ENCODE data around the gene SCGB3A1. TPM values are rescaled to one million over a fixed set of nuclear protein-coding genes. Genes with fewer than 3 reads are reported as not detected.

Gene SCGB3A1
- total RNA-seq, 1 experiment from 2014 or later = not detected

- H3K27me3 ChIP-seq (ENCODE audit: low read length) = no peaks in the 10 kb centered on the region
- no peaks in the 10 kb centered on the region for H3K9me3 ChIP-seq (ENCODE audit: low read length)
- H3K4me2 ChIP-seq (ENCODE audit: low read length) = no peak overlapping the region
- ChIA-PET POLR2A (ENCODE audit: unreplicated experiment) (no interaction called here), CTCF (no interaction called here)
- H3K4me3 ChIP-seq (ENCODE audit: low read length) = no peak overlapping the region
- no peaks in the 10 kb centered on the region for H4K20me1 ChIP-seq (ENCODE audit: low read length)
- no peaks in the 10 kb centered on the region for H3F3A ChIP-seq (ENCODE audit: low read length, unreplicated experiment)
- H3K79me2 ChIP-seq (ENCODE audit: low read length) = peaks cover 41% of the 10 kb centered on the region
- intact Hi-C loops (cut with micrococcal nuclease) = no loop called here
- H3K4me1 ChIP-seq (ENCODE audit: insufficient read depth, low read length) = no peaks in the 10 kb centered on the region
- peaks cover 4% of the 10 kb centered on the region; the same call in 1 of the 2 replicates for H3K36me3 ChIP-seq (ENCODE audit: low read depth, low read length)
- no TSS peak for BruUV-seq (replicated peaks)
- no peak overlapping the region for H3K9ac ChIP-seq (ENCODE audit: low read length)
- no peak overlapping the region for H2AFZ ChIP-seq (ENCODE audit: low read length)
- no peak for DNase-seq
- TF ChIP-seq EZH2phosphoT487 (IDR thresholded peaks at IDR 0.05; ENCODE audit: borderline replicate concordance, low read length) = no peak
- TF ChIP-seq, protein P1, sequence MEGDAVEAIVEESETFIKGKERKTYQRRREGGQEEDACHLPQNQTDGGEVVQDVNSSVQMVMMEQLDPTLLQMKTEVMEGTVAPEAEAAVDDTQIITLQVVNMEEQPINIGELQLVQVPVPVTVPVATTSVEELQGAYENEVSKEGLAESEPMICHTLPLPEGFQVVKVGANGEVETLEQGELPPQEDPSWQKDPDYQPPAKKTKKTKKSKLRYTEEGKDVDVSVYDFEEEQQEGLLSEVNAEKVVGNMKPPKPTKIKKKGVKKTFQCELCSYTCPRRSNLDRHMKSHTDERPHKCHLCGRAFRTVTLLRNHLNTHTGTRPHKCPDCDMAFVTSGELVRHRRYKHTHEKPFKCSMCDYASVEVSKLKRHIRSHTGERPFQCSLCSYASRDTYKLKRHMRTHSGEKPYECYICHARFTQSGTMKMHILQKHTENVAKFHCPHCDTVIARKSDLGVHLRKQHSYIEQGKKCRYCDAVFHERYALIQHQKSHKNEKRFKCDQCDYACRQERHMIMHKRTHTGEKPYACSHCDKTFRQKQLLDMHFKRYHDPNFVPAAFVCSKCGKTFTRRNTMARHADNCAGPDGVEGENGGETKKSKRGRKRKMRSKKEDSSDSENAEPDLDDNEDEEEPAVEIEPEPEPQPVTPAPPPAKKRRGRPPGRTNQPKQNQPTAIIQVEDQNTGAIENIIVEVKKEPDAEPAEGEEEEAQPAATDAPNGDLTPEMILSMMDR (conservative IDR thresholded peaks at IDR 0.05; ENCODE audit: low read depth, low read length) = no peak
- no peak for TF ChIP-seq EZH2 (IDR thresholded peaks at IDR 0.05; ENCODE audit: low read length, unreplicated experiment)
- H3K27ac ChIP-seq (ENCODE audit: low read length) = no peak overlapping the region
- ATAC-seq = no peak
- no peaks in the 10 kb centered on the region for H3K9me2 ChIP-seq (replicated peaks; ENCODE audit: low read length)
Measured at GRCh38 chr5:180548563-180548962, 42.7 kb downstream of the SCGB3A1 start.

DNA sequence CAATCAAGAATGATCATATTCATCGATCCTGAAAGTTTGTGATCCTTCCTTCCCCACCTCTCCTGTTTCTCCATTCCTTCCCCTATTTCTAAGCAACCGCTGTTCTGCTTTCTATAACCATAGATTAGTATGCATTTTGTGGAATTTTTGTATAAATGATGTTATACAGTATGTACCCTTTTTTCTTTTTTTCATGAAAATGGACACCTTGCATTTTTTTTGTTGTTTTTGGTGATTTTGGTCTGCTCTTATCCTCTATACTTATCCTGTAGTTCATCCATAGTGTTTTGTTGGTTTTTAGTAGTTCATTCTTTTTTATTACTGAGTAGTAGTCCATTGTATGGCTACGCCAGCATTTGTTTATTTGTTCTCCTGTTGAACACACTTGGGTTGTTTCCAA lies 46.1 kb downstream of the SCGB3A1 start:
- H3K4me3 ChIP-seq (ENCODE audit: low read length) = no peak overlapping the region
- no peak for TF ChIP-seq EZH2 (IDR thresholded peaks at IDR 0.05; ENCODE audit: low read length, unreplicated experiment)
- TF ChIP-seq EZH2phosphoT487 (IDR thresholded peaks at IDR 0.05; ENCODE audit: borderline replicate concordance, low read length) = no peak
- TF ChIP-seq, protein P1 (conservative IDR thresholded peaks at IDR 0.05; ENCODE audit: low read depth, low read length) = no peak
- H3K9me3 ChIP-seq (ENCODE audit: low read length) = no peaks in the 10 kb centered on the region
- ATAC-seq (no peak), DNase-seq (no peak)
- H3K27ac ChIP-seq (ENCODE audit: low read length) = no peak overlapping the region
- no peaks in the 10 kb centered on the region for H3K36me3 ChIP-seq (ENCODE audit: low read depth, low read length)
- peaks cover 55% of the 10 kb centered on the region for H3K79me2 ChIP-seq (ENCODE audit: low read length)
- CTCF ChIA-PET = no interaction called here
- no peaks in the 10 kb centered on the region for H4K20me1 ChIP-seq (ENCODE audit: low read length)
- no peaks in the 10 kb centered on the region for H3K27me3 ChIP-seq (ENCODE audit: low read length)
- no TSS peak for BruUV-seq (replicated peaks)
- POLR2A ChIA-PET (ENCODE audit: unreplicated experiment) = no interaction called here
- H2AFZ ChIP-seq (ENCODE audit: low read length) = no peak overlapping the region
- no peaks in the 10 kb centered on the region for H3K9me2 ChIP-seq (replicated peaks; ENCODE audit: low read length)
- H3K4me1 ChIP-seq (ENCODE audit: insufficient read depth, low read length) = no peaks in the 10 kb centered on the region
- H3K4me2 ChIP-seq (ENCODE audit: low read length) = no peak overlapping the region
- no peaks in the 10 kb centered on the region for H3F3A ChIP-seq (ENCODE audit: low read length, unreplicated experiment)
- intact Hi-C loops (cut with micrococcal nuclease) = no loop called here
- H3K9ac ChIP-seq (ENCODE audit: low read length) = no peak overlapping the region

DNA sequence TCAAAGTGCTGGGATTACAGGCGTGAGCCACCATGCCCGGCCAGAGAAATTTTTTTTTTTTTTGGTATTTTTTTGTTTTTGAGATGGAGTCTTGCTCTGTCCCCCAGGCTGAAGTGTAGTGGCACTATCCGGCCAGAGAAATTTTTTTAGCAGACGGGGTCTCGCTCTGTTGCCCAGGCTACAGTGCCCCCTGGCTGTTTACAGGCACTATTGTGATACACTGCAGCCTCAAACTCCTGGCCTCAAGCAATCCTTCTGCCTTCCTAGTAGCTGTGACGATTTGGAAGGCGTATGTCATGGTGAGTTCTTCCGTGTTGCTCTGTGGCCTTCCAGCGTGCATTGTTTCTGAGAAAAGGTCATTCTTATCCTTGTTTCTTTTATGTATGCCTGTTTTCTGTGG lies 49.6 kb downstream of the SCGB3A1 start:
- DNase-seq = no peak
- intact Hi-C loops (cut with micrococcal nuclease) = no loop called here
- TF ChIP-seq EZH2 (IDR thresholded peaks at IDR 0.05; ENCODE audit: low read length, unreplicated experiment) (no peak), EZH2phosphoT487 (IDR thresholded peaks at IDR 0.05; ENCODE audit: borderline replicate concordance, low read length) (no peak)
- TF ChIP-seq, protein P1 (conservative IDR thresholded peaks at IDR 0.05; ENCODE audit: low read depth, low read length) = peak; percentile 24; the same call in 1 of the 2 replicates
- peaks cover 57% of the 10 kb centered on the region for H3K79me2 ChIP-seq (ENCODE audit: low read length)
- ChIA-PET POLR2A (ENCODE audit: unreplicated experiment) (no interaction called here), CTCF (no interaction called here)
- no peak overlapping the region for H3K27ac ChIP-seq (ENCODE audit: low read length)
- no peaks in the 10 kb centered on the region for H3K9me2 ChIP-seq (replicated peaks; ENCODE audit: low read length)
- H3K9me3 ChIP-seq (ENCODE audit: low read length) = no peaks in the 10 kb centered on the region
- H3K4me1 ChIP-seq (ENCODE audit: insufficient read depth, low read length) = no peaks in the 10 kb centered on the region
- no peak overlapping the region for H3K4me3 ChIP-seq (ENCODE audit: low read length)
- no peaks in the 10 kb centered on the region for H3K36me3 ChIP-seq (ENCODE audit: low read depth, low read length)
- no peak overlapping the region for H3K9ac ChIP-seq (ENCODE audit: low read length)
- ATAC-seq = no peak
- H3K27me3 ChIP-seq (ENCODE audit: low read length) = no peaks in the 10 kb centered on the region
- H3K4me2 ChIP-seq (ENCODE audit: low read length) = no peak overlapping the region
- no peaks in the 10 kb centered on the region for H4K20me1 ChIP-seq (ENCODE audit: low read length)
- no TSS peak for BruUV-seq (replicated peaks)
- H3F3A ChIP-seq (ENCODE audit: low read length, unreplicated experiment) = no peaks in the 10 kb centered on the region
- H2AFZ ChIP-seq (ENCODE audit: low read length) = no peak overlapping the region

Other genes starting within 250 kb of the SCGB3A1 start
- gene GFPT2, start 238.2 kb downstream of the SCGB3A1 start, total RNA-seq (2014; rRNA removed) = 2.2 and 5.9 TPM in 2 replicates
- gene CNOT6, start 97.1 kb downstream of the SCGB3A1 start, total RNA-seq (2014; rRNA removed) = 10.6 and 12.6 TPM in 2 replicates
- gene FLT4, start 58.1 kb upstream of the SCGB3A1 start, total RNA-seq (2014; rRNA removed) = not detected in 2 replicates
- not detected in 2 replicates for gene OR2Y1, start 148.6 kb upstream of the SCGB3A1 start, total RNA-seq (2014; rRNA removed)
- 104 and 132 TPM in 2 replicates for gene MGAT1, start 211.3 kb upstream of the SCGB3A1 start, total RNA-seq (2014; rRNA removed)